ENCODE results near the gene LIPC.

Gene LIPC

DNA sequence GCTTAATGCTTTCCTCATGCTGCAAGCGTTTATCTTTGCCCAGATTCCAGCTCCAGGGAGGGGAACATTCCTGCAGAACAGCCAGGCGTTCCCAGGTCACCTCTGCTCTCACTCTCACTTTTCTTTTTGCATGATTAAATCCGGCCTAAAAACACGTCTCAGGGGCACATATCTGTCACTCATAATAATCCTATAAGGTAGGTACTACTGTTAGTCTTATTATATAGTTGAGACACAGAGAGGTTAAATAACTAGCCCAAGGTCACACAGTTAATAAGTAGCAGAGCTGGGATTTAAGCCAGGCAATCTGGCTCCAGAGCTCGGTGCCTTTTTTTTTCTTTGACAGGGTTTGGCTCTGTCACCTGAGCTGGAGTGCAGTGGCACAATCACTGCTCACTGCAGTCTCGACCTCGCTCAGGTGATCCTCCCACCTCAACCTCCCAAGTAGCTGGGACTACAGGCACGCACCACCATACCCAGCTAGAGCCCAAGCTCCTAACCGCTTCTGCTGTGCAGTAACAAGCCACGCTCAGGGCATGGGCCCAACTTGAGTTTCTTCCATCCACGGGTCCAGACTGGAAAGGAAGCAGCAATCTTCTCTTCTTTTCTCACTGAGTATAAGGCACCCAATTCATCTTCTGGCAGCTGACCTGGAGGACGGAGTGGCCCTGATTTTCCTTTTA lies 96.5 kb downstream of the LIPC start:
- in situ Hi-C loops (cut with HindIII; ENCODE audit: low pct_unique_long_range_greater_than_20kb, low sequenced_read_pairs), result no loop called here
- no peak for DNase-seq (ENCODE audit: low read depth in 1 of 2, low spot score in 1 of 2)
- no peak for TF ChIP-seq JUND (IDR thresholded peaks at IDR 0.05; ENCODE audit: low read depth)

DNA sequence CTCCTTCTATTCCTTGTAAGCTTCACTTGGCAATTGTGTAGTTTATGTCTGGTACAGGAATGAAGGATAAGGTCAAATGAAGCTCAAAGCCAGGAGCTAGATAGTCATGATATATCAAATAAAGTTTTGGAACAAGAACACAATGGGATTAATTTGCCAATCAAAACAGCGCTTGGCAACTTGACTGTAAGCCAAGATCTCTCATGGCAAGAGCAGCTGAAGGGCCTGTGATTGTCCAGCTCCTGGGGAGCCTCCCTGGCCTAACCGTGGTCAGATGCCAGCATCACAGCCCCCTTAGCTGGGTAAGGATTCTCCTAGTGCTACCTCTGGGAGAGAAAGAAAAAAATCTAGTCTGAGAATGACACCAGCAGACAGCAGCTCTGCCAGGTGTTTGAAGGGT lies 97.2 kb downstream of the LIPC start:
- DNase-seq (ENCODE audit: low read depth in 1 of 2, low spot score in 1 of 2), result no peak
- TF ChIP-seq JUND (IDR thresholded peaks at IDR 0.05; ENCODE audit: low read depth), result no peak
- in situ Hi-C loops (cut with HindIII; ENCODE audit: low pct_unique_long_range_greater_than_20kb, low sequenced_read_pairs), result no loop called here

DNA sequence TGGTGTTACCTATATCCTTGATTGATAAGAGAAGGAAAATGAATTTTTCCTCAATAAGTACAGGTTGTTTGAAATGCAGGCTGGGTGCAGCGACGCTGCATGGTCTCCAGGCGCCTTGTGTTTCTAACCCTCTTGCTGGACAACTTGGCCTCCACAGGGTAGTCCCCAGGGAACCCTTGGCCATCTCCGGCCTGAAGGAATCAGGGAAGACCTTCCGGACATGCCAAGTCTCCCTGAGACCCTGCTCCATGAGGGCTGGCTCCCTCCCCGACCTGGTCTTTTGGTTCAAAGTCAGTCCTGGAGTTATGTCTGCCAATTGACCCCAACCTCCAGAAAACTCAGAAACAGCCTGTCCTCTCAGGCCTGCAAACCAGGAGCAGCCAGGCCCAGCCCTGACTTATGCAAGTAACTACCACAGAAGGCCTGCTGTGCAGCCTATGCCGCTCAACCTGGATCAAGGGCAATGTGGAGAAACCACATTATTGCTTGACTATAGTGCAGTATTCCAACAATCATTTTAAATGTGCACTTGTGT lies 98.3 kb downstream of the LIPC start:
- in situ Hi-C loops (cut with HindIII; ENCODE audit: low pct_unique_long_range_greater_than_20kb, low sequenced_read_pairs), result no loop called here
- TF ChIP-seq JUND (IDR thresholded peaks at IDR 0.05; ENCODE audit: low read depth), result no peak

DNA sequence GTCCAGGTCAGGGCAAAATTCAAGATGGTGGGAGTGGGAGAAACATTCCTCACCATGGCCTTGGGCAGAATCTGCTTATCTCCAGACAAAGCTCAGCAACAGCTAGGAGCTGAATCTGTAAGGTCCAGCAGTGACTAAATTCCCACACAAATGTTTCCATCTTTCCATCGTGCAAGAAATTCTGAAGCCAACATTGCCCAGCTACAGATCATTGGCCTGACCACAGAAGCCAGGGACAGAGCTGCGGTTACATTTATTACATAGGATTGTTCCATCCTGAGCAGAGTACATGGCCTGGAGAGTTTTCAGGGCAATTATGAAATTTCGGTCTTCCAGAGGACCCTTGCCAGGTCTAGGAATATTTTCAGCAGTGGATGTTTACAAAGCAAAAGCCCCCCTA lies 100.3 kb downstream of the LIPC start:
- TF ChIP-seq JUND (IDR thresholded peaks at IDR 0.05; ENCODE audit: low read depth), result no peak
- in situ Hi-C loops (cut with HindIII; ENCODE audit: low pct_unique_long_range_greater_than_20kb, low sequenced_read_pairs), result no loop called here
- DNase-seq (ENCODE audit: low read depth in 1 of 2, low spot score in 1 of 2), result no peak

More for the DNA sequence above, 98.3 kb downstream of the LIPC start:
- DNase-seq (ENCODE audit: low read depth in 1 of 2, low spot score in 1 of 2), result no peak

DNA sequence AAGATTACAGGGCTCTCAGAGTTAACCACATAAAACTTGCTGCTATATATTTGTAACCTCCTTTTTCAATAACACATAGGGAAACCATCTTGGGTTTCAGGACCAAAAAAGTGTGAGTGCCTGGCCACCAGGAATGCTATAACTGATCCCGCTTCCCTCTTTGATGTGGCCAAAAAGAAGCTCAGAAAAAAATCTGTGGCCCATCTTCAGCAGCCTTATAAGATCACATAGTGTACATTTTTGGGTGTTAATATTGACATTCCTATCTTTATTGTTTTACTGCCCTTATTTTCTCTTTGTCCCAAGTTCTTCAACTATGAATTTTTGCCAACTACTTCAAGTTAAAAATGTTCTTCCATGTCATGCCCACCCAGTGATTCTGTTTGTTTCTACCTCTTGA lies 102.8 kb downstream of the LIPC start:
- TF ChIP-seq JUND (IDR thresholded peaks at IDR 0.05; ENCODE audit: low read depth), result no peak
- DNase-seq (ENCODE audit: low read depth in 1 of 2, low spot score in 1 of 2), result no peak
- in situ Hi-C loops (cut with HindIII; ENCODE audit: low pct_unique_long_range_greater_than_20kb, low sequenced_read_pairs), result no loop called here

DNA sequence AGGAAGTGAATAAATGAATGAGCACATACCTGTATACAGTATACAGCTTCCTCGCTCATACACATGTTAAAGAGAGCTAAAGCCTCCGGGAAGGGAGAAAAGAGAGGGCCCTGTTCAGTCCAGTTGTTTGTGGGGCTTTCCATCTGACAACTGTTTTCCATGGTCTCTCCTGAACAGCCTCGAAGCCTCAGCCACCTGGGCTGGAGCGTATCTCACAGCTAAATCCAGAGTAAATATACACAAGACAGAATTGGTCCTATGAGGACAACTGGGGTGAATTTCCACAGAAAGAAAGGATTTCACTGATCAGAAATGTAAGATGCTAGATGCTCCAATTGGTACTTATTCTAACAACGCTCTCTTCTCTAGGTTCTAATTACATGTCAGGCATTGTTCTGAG lies 103.5 kb downstream of the LIPC start:
- in situ Hi-C loops (cut with HindIII; ENCODE audit: low pct_unique_long_range_greater_than_20kb, low sequenced_read_pairs), result no loop called here
- no peak for TF ChIP-seq JUND (IDR thresholded peaks at IDR 0.05; ENCODE audit: low read depth)
- DNase-seq (ENCODE audit: low read depth in 1 of 2, low spot score in 1 of 2), result no peak

DNA sequence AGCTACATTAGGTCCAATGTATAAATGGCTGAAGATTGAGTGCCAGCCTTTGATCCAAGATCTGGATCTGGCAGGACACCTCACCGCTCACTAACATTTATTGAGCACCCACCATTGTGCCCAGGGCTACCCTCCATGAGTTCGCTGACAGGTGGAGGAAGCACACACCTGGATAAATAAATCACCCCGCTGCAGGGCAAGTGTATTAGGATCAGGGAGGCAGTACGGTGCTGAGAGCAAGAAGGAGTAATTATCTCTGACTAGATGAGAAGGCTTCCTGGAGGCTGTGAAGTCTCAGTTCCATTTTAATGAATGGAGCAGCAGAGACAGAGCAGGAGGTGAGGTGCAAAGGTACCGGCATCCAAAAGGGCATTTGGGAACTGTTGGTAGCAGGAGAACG lies 104.1 kb downstream of the LIPC start:
- in situ Hi-C loops (cut with HindIII; ENCODE audit: low pct_unique_long_range_greater_than_20kb, low sequenced_read_pairs), result no loop called here
- no peak for TF ChIP-seq JUND (IDR thresholded peaks at IDR 0.05; ENCODE audit: low read depth)
- DNase-seq (ENCODE audit: low read depth in 1 of 2, low spot score in 1 of 2), result peak in 1 of 2 experiments; percentile 44

DNA sequence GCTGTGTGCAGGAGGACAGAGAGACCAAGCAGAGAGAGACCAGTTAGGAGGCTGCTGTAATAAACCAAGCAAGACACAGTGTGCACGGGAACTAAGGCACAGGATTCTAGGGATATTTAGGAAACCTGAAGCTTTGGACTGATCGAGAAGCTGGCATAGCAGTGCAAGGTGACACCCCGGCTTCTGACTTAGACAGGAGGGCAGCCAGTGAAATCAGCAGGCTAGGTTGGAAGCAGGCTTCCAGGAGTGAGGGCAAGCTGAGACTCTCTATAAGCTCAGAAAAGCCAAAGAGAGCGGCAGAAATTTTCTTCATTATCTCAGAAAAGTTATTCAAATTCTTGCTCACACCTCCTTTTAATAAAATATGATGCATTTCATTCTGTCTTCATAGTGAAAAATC lies 104.6 kb downstream of the LIPC start:
- TF ChIP-seq JUND (IDR thresholded peaks at IDR 0.05; ENCODE audit: low read depth), result no peak
- DNase-seq (ENCODE audit: low read depth in 1 of 2, low spot score in 1 of 2), result no peak
- in situ Hi-C loops (cut with HindIII; ENCODE audit: low pct_unique_long_range_greater_than_20kb, low sequenced_read_pairs), result no loop called here

DNA sequence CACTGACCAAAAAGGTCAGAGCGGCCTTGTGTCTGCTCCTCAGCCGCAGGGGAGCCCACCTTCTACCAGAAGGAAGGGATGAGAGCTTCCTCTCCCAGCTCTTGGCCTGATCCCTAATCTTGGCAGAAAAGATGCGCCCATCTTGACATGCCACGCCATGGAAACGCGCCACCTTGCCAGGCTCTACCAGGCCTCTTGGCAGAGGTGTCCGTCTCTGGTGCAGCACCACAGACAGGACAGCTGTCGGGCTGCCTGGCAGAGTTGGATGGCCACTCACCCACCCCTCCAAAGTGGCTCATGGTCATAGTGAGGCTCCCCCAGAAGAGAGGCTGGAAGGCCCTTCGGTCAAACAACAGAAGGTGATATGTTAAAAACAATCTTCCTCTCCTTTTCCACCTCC lies 105.2 kb downstream of the LIPC start:
- in situ Hi-C loops (cut with HindIII; ENCODE audit: low pct_unique_long_range_greater_than_20kb, low sequenced_read_pairs), result no loop called here
- no peak for TF ChIP-seq JUND (IDR thresholded peaks at IDR 0.05; ENCODE audit: low read depth)
- no peak for DNase-seq (ENCODE audit: low read depth in 1 of 2, low spot score in 1 of 2)

DNA sequence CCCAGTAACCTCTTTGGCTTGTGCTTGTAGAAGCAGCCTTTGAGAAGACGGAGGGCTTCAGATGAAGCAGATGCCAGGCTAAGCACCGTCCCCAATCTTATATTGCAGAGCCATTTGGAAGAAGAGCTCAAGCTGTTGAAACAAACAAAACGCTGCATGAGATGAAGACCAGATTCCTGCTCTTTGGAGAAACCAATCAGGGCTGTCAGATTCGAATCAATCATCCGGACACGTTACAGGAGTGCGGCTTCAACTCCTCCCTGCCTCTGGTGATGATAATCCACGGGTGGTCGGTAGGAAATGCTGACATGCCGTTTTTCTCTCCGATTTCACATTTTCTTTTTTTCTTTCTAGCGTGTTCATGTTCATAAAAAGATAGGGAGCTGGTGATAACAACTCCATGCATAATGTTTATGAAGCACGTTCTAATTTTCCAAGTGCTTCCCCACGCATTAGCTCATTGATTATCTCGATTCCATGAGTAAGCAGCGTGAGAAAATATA lies 106.5 kb downstream of the LIPC start:
- in situ Hi-C loops (cut with HindIII; ENCODE audit: low pct_unique_long_range_greater_than_20kb, low sequenced_read_pairs), result no loop called here
- no peak for TF ChIP-seq JUND (IDR thresholded peaks at IDR 0.05; ENCODE audit: low read depth)
- DNase-seq (ENCODE audit: low read depth in 1 of 2, low spot score in 1 of 2), result no peak

DNA sequence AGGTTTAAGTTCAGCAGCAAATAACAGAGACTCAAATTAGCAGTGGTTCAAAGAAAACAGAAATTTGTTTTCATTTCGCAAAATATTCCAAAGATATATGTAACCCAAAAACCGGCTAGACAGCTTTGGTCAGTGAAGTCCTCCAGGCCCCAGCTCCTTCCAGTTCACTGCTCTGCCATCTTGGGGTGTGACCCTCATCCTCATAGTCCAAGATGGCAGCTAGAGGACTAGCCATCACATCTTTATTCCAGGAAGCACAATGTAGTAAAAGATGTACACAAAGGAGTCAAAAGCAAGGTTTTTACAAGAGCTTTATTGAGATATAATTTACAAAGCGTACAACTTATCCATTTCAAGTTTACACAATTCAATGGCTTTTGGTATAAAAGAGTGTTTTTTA lies 107.1 kb downstream of the LIPC start:
- in situ Hi-C loops (cut with HindIII; ENCODE audit: low pct_unique_long_range_greater_than_20kb, low sequenced_read_pairs), result no loop called here
- TF ChIP-seq JUND (IDR thresholded peaks at IDR 0.05; ENCODE audit: low read depth), result no peak
- no peak for DNase-seq (ENCODE audit: low read depth in 1 of 2, low spot score in 1 of 2)

DNA sequence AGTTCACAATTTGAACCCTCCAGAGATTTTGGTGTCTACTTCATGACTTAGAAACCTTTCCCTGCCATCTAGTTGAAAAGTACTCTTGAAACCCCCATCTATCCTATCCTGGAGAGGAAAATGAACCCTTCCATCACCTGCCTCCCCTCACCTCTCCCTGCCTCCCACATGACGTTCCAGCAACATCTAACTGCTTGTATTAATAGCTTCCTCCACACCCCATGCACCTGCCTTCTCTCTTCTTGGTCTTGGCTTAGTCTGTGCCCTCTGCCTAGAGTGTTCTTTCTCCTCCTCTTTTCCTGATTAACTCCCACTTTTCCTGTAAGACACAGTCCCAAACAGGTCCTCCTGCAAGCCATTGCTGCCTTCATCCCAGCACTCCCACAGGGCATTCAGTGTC lies 107.8 kb downstream of the LIPC start:
- DNase-seq (ENCODE audit: low read depth in 1 of 2, low spot score in 1 of 2), result peak in 1 of 2 experiments; percentile 8
- in situ Hi-C loops (cut with HindIII; ENCODE audit: low pct_unique_long_range_greater_than_20kb, low sequenced_read_pairs), result no loop called here
- TF ChIP-seq JUND (IDR thresholded peaks at IDR 0.05; ENCODE audit: low read depth), result no peak

DNA sequence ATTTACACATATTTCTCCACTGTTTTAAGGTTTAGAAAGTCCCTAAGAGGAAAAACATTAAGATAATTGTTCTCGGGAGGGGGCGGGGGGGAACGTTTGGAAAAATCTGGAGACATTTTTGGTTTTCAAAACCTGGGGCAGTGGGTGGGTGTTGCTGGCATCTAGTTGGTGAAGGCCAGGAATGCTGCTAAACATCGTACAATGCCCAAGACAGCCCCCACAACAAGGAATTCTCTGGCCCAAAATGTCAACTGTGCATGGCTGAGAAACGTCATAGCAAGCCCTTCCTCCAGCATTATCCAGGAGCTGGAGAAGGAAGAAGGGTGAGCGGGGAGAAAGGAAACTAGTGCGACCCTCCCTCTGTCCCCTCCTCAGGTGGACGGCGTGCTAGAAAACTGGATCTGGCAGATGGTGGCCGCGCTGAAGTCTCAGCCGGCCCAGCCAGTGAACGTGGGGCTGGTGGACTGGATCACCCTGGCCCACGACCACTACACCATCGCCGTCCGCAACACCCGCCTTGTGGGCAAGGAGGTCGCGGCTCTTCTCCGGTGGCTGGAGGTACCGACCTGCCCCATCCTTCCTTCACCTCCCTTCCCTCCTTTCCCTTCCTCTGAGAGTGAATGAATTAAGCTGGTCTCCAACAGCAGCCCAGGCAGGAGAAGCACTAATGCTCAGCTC lies 109.8 kb downstream of the LIPC start:
- TF ChIP-seq JUND (IDR thresholded peaks at IDR 0.05; ENCODE audit: low read depth), result no peak
- DNase-seq (ENCODE audit: low read depth in 1 of 2, low spot score in 1 of 2), result no peak
- in situ Hi-C loops (cut with HindIII; ENCODE audit: low pct_unique_long_range_greater_than_20kb, low sequenced_read_pairs), result no loop called here

Data from T47D (cell line).